Fibroblast of lung (primary cell): ENCODE results near the gene MBTD1. TPM values are rescaled to one million over a fixed set of nuclear protein-coding genes. Genes with fewer than 3 reads are reported as not detected.

ENCODE experiments used
- DNase-seq, 2 donors: peaks; one replicate each; pipeline versions ENCODE4 v3.0.0 to v3.0.0-alpha.2; 2010; ENCODE audit warnings: low read depth in 2 of 2
- H2AFZ ChIP-seq: 2 replicates; pipeline ENCODE4 v1.5.1; 2012; ENCODE audit warnings: low read length, control low read depth, inconsistent platforms
- H3K27ac ChIP-seq: 2 replicates; pipeline ENCODE4 v1.5.1; 2011; ENCODE audit warnings: low read length, control low read depth; ENCODE audit not compliant: insufficient read depth
- H3K27me3 ChIP-seq: 2 replicates; pipeline ENCODE4 v1.5.1; 2011; ENCODE audit warnings: mild to moderate bottlenecking, low read length; ENCODE audit not compliant: control insufficient read depth, insufficient read depth
- H3K36me3 ChIP-seq: 2 replicates; pipeline ENCODE4 v1.5.1; 2011; ENCODE audit warnings: low read length; ENCODE audit not compliant: control insufficient read depth, insufficient read depth
- H3K4me1 ChIP-seq: 2 replicates; pipeline ENCODE4 v1.5.1; 2011; ENCODE audit warnings: low read length; ENCODE audit not compliant: control insufficient read depth, insufficient read depth; ENCODE audit errors: extremely low read depth
- H3K4me2 ChIP-seq: 2 replicates; pipeline ENCODE4 v1.5.1; 2011; ENCODE audit warnings: low read length, control low read depth; ENCODE audit not compliant: insufficient read depth; ENCODE audit errors: extremely low read depth
- H3K4me3 ChIP-seq, 4 experiments: fragments of 200-600 bp in 1 of 4; sonication (generic) in 1 of 4; replicated peaks in 1 of 4; 2 replicates each; pipeline ENCODE4 v1.5.1; 2011 to 2016; ENCODE audit warnings: low read length in 4 of 4, low read depth in 3 of 4, mild to moderate bottlenecking in 3 of 4, control low read depth in 2 of 4, inconsistent platforms in 1 of 4, mixed read lengths in 1 of 4; ENCODE audit not compliant: insufficient read depth in 1 of 4; ENCODE audit errors: control extremely low read depth in 1 of 4
- H3K79me2 ChIP-seq: 2 replicates; pipeline ENCODE4 v1.5.1; 2012; ENCODE audit warnings: mild to moderate bottlenecking, low read length, inconsistent platforms; ENCODE audit not compliant: control insufficient read depth, insufficient read depth
- H3K9ac ChIP-seq: 2 replicates; pipeline ENCODE4 v1.5.1; 2011; ENCODE audit warnings: mild to moderate bottlenecking, low read length, control low read depth; ENCODE audit not compliant: insufficient read depth
- H3K9me3 ChIP-seq: 2 replicates; pipeline ENCODE4 v1.5.1; 2012; ENCODE audit warnings: low read depth, low read length; ENCODE audit not compliant: control insufficient read depth, insufficient read depth
- H4K20me1 ChIP-seq: 2 replicates; pipeline ENCODE4 v1.5.1; 2011; ENCODE audit warnings: low read length; ENCODE audit not compliant: control insufficient read depth, insufficient read depth; ENCODE audit errors: extremely low read depth
- EZH2 ChIP-seq: IDR thresholded peaks from 2 replicates; pipeline ENCODE4 v1.5.1; 2012; ENCODE audit warnings: low read length, control low read depth, mild to moderate bottlenecking; ENCODE audit errors: missing control alignments
- polyA plus RNA-seq, 2 donors: library from polyadenylated mRNA; depleted of rRNA in 1 of 2; stranded (reverse) in 1 of 2; unstranded in 1 of 2; fragments of >200 nt; gene quantifications; 2 replicates each; pipeline ENCODE4 v1.2.1, GENCODE V29; 2011 to 2012; ENCODE audit warnings: missing spikeins in 1 of 2
- total RNA-seq: library from RNA; depleted of rRNA; stranded (reverse); fragments of >200 nt; gene quantifications from 2 replicates; pipeline ENCODE4 v1.2.1, GENCODE V29; 2014
- TF ChIP-seq, protein P1 (sequence below), 2 donors: IDR thresholded peaks in 1 of 2; conservative IDR thresholded peaks in 1 of 2; 1 replicate in 1 of 2; 2 replicates in 1 of 2; pipeline ENCODE4 v1.5.1; 2011 to 2012; ENCODE audit warnings: low read length in 2 of 2, control low read depth in 1 of 2, inconsistent platforms in 1 of 2, low read depth in 1 of 2, mild to moderate bottlenecking in 1 of 2

The MBTD1 gene
- total and polyA plus RNA-seq, 2 donors (not counting 1 experiment from before 2014, with no cell fraction given): 4.4 to 13.7 TPM

DNA sequence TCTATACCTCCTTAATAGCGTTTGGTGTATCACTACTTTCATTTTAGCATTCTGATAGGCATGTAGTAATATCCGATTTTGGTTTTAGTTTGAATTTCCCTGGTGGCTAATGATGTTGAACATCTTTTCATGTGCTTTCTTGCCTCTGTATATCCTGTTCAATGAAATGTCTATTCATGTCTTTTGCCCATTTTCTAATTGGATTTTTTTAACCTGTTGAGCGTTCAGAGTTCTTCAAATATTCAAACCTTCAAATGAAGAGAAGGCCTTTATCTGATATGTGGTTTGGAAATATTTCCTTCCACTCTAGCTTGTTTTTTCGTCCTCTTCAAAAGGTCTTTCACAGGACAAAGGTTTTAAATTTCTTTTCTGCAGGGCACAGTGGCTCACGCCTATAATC, 108.9 kb downstream of the MBTD1 start:
- DNase-seq: no peak
- no peak overlapping the region for H3K4me2 ChIP-seq
- no peaks in the 10 kb centered on the region for H3K9me3 ChIP-seq
- no peak overlapping the region for H3K4me3 ChIP-seq
- no peak for TF ChIP-seq EZH2
- TF ChIP-seq, protein P1, sequence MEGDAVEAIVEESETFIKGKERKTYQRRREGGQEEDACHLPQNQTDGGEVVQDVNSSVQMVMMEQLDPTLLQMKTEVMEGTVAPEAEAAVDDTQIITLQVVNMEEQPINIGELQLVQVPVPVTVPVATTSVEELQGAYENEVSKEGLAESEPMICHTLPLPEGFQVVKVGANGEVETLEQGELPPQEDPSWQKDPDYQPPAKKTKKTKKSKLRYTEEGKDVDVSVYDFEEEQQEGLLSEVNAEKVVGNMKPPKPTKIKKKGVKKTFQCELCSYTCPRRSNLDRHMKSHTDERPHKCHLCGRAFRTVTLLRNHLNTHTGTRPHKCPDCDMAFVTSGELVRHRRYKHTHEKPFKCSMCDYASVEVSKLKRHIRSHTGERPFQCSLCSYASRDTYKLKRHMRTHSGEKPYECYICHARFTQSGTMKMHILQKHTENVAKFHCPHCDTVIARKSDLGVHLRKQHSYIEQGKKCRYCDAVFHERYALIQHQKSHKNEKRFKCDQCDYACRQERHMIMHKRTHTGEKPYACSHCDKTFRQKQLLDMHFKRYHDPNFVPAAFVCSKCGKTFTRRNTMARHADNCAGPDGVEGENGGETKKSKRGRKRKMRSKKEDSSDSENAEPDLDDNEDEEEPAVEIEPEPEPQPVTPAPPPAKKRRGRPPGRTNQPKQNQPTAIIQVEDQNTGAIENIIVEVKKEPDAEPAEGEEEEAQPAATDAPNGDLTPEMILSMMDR (conservative IDR thresholded peaks at IDR 0.05 in 1 of 2, IDR thresholded peaks at IDR 0.05 in 1 of 2; ENCODE audit: low read depth in 1 of 2, low read length in 2 of 2): no peak
- H3K9ac ChIP-seq: no peak overlapping the region
- H3K4me1 ChIP-seq: no peaks in the 10 kb centered on the region
- no peaks in the 10 kb centered on the region for H3K27me3 ChIP-seq
- H3K79me2 ChIP-seq: peaks cover 24% of the 10 kb centered on the region
- H2AFZ ChIP-seq: no peak overlapping the region
- H4K20me1 ChIP-seq: no peaks in the 10 kb centered on the region
- no peaks in the 10 kb centered on the region for H3K36me3 ChIP-seq
- no peak overlapping the region for H3K27ac ChIP-seq

GRCh38 chr17:51149163-51149562, 110.7 kb downstream of the MBTD1 start:
- no peak for TF ChIP-seq EZH2
- TF ChIP-seq, protein P1 (conservative IDR thresholded peaks at IDR 0.05 in 1 of 2, IDR thresholded peaks at IDR 0.05 in 1 of 2; ENCODE audit: low read depth in 1 of 2, low read length in 2 of 2): no peak
- H3K36me3 ChIP-seq: no peaks in the 10 kb centered on the region
- no peak overlapping the region for H3K9ac ChIP-seq
- no peaks in the 10 kb centered on the region for H3K9me3 ChIP-seq
- H3K4me1 ChIP-seq: no peaks in the 10 kb centered on the region
- H3K79me2 ChIP-seq: peaks cover 6% of the 10 kb centered on the region
- no peak overlapping the region for H3K4me3 ChIP-seq
- no peaks in the 10 kb centered on the region for H4K20me1 ChIP-seq
- DNase-seq: no peak
- no peak overlapping the region for H3K4me2 ChIP-seq
- no peaks in the 10 kb centered on the region for H3K27me3 ChIP-seq
- no peak overlapping the region for H2AFZ ChIP-seq
- no peak overlapping the region for H3K27ac ChIP-seq

- no peak overlapping the region for H3K9ac ChIP-seq
Measured at GRCh38 chr17:51147650-51148049, 112.2 kb downstream of the MBTD1 start.

More at GRCh38 chr17:51147650-51148049, 112.2 kb downstream of the MBTD1 start:
- TF ChIP-seq, protein P1 (conservative IDR thresholded peaks at IDR 0.05 in 1 of 2, IDR thresholded peaks at IDR 0.05 in 1 of 2; ENCODE audit: low read depth in 1 of 2, low read length in 2 of 2): no peak
- no peak for TF ChIP-seq EZH2
- H3K27me3 ChIP-seq: no peaks in the 10 kb centered on the region
- no peaks in the 10 kb centered on the region for H3K9me3 ChIP-seq
- H3K4me1 ChIP-seq: no peaks in the 10 kb centered on the region
- H3K4me2 ChIP-seq: no peak overlapping the region
- peak in 1 of 2 donors; percentile 29 for DNase-seq
- H3K4me3 ChIP-seq: no peak overlapping the region
- no peaks in the 10 kb centered on the region for H3K79me2 ChIP-seq
- H3K27ac ChIP-seq: no peak overlapping the region
- H4K20me1 ChIP-seq: no peaks in the 10 kb centered on the region
- no peak overlapping the region for H2AFZ ChIP-seq
- no peaks in the 10 kb centered on the region for H3K36me3 ChIP-seq
